Measurements from ENCODE around the gene TNP2.

TNP2 gene

DNA sequence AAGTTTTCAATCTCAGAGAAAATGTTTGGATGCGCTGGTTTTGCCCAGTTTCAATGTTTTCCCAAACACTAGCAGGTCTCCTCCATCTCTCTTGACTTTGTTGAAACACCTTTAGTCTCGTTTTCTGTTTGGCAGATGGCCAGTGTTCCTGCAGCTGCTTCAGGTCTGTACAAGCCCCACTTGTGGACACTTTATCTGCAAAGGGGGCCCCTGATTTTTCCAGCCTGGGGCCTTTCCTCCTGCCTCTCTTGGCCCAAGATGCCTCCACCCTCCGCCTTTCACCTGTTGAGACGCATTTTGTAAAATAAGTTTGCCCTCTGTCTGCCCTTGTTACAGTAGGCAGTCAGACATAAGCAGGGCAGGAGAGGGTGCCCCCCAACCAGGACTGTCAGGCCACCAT is 33.9 kb upstream of the TNP2 start:
- ATAC-seq (ENCODE audit: insufficient read depth, low read depth) (no peak), DNase-seq (no peak)

GRCh38 chr16:11301645-11302501 is 32.7 kb upstream of the TNP2 start:
- peaks cover 44% of the 10 kb centered on the region for H3K4me1 ChIP-seq (ENCODE audit: insufficient read depth, low read length)
- ATAC-seq (ENCODE audit: insufficient read depth, low read depth) = no peak

More for the DNA sequence above, 33.9 kb upstream of the TNP2 start:
- H3K4me1 ChIP-seq (ENCODE audit: insufficient read depth, low read length) = peaks cover 33% of the 10 kb centered on the region
- H3K79me2 ChIP-seq (ENCODE audit: insufficient read depth, low read length) = no peaks in the 10 kb centered on the region
- H3K4me3 ChIP-seq (ENCODE audit: low read depth in 1 of 2, low read length in 2 of 2) = no peak overlapping the region
- no peaks in the 10 kb centered on the region for H3K36me3 ChIP-seq (ENCODE audit: insufficient read depth, low read length)
- H3K27ac ChIP-seq (ENCODE audit: low read length) = no peak overlapping the region
- H2AFZ ChIP-seq (ENCODE audit: low read depth, low read length) = no peak overlapping the region
- H3K9me3 ChIP-seq (ENCODE audit: insufficient read depth, low read length, severe bottlenecking) = no peaks in the 10 kb centered on the region
- no peak for TF ChIP-seq CTCF (IDR thresholded peaks at IDR 0.05; ENCODE audit: borderline replicate concordance, extremely low read depth, low read length, poor library complexity, severe bottlenecking)
- H3K27me3 ChIP-seq (ENCODE audit: insufficient read depth, low read length, poor library complexity) = no peaks in the 10 kb centered on the region
- no peak overlapping the region for H3K4me2 ChIP-seq (ENCODE audit: insufficient read depth, low read length)
- H4K20me1 ChIP-seq (ENCODE audit: insufficient read depth, low read length) = no peaks in the 10 kb centered on the region
- no peak overlapping the region for H3K9ac ChIP-seq (ENCODE audit: low read depth, low read length)

GRCh38 chr16:11300560-11300892 is 31.4 kb upstream of the TNP2 start:
- H2AFZ ChIP-seq (ENCODE audit: low read depth, low read length) = no peak overlapping the region
- H3K27ac ChIP-seq (ENCODE audit: low read length) = no peak overlapping the region
- no peak overlapping the region for H3K4me2 ChIP-seq (ENCODE audit: insufficient read depth, low read length)
- no peak for TF ChIP-seq CTCF (IDR thresholded peaks at IDR 0.05; ENCODE audit: borderline replicate concordance, extremely low read depth, low read length, poor library complexity, severe bottlenecking)
- no peak for TF ChIP-seq EZH2 (IDR thresholded peaks at IDR 0.05; ENCODE audit: borderline replicate concordance, low read depth, low read length, severe bottlenecking)
- H3K27me3 ChIP-seq (ENCODE audit: insufficient read depth, low read length, poor library complexity) = no peaks in the 10 kb centered on the region
- H3K79me2 ChIP-seq (ENCODE audit: insufficient read depth, low read length) = no peaks in the 10 kb centered on the region
- H3K36me3 ChIP-seq (ENCODE audit: insufficient read depth, low read length) = no peaks in the 10 kb centered on the region
- H3K4me3 ChIP-seq (ENCODE audit: low read depth in 1 of 2, low read length in 2 of 2) = no peak overlapping the region
- no peaks in the 10 kb centered on the region for H3K9me3 ChIP-seq (ENCODE audit: insufficient read depth, low read length, severe bottlenecking)
- DNase-seq (no peak), ATAC-seq (ENCODE audit: insufficient read depth, low read depth) (no peak)
- H4K20me1 ChIP-seq (ENCODE audit: insufficient read depth, low read length) = peaks cover 3% of the 10 kb centered on the region; the same call in 1 of the 2 replicates
- no peak overlapping the region for H3K9ac ChIP-seq (ENCODE audit: low read depth, low read length)
- peaks cover 55% of the 10 kb centered on the region for H3K4me1 ChIP-seq (ENCODE audit: insufficient read depth, low read length)

More at GRCh38 chr16:11301645-11302501, 32.7 kb upstream of the TNP2 start:
- peaks cover 3% of the 10 kb centered on the region; the same call in 1 of the 2 replicates for H4K20me1 ChIP-seq (ENCODE audit: insufficient read depth, low read length)
- H3K9ac ChIP-seq (ENCODE audit: low read depth, low read length) = no peak overlapping the region
- no peak overlapping the region for H3K4me3 ChIP-seq (ENCODE audit: low read depth in 1 of 2, low read length in 2 of 2)
- H3K36me3 ChIP-seq (ENCODE audit: insufficient read depth, low read length) = no peaks in the 10 kb centered on the region
- TF ChIP-seq CTCF (IDR thresholded peaks at IDR 0.05; ENCODE audit: borderline replicate concordance, extremely low read depth, low read length, poor library complexity, severe bottlenecking) (no peak), EZH2 (IDR thresholded peaks at IDR 0.05; ENCODE audit: borderline replicate concordance, low read depth, low read length, severe bottlenecking) (no peak)
- no peak for DNase-seq
- H3K9me3 ChIP-seq (ENCODE audit: insufficient read depth, low read length, severe bottlenecking) = no peaks in the 10 kb centered on the region
- no peak overlapping the region for H2AFZ ChIP-seq (ENCODE audit: low read depth, low read length)
- no peaks in the 10 kb centered on the region for H3K79me2 ChIP-seq (ENCODE audit: insufficient read depth, low read length)
- no peaks in the 10 kb centered on the region for H3K27me3 ChIP-seq (ENCODE audit: insufficient read depth, low read length, poor library complexity)
- H3K4me2 ChIP-seq (ENCODE audit: insufficient read depth, low read length) = no peak overlapping the region
- H3K27ac ChIP-seq (ENCODE audit: low read length) = no peak overlapping the region
